GM19463 (cell line): ENCODE results near the gene BFSP1.

Experiments used
- ATAC-seq: cut with Tn5 transposase; IDR thresholded peaks from one replicate; pipeline ENCODE4 v1.9.1; 2021; ENCODE audit warnings: mild to moderate bottlenecking, moderate library complexity; ENCODE audit not compliant: unreplicated experiment

The BFSP1 gene

GRCh38 chr20:17558154-17558940, 27.2 kb upstream of the BFSP1 start:
- ATAC-seq: no peak

GRCh38 chr20:17557675-17558006, 26.5 kb upstream of the BFSP1 start:
- ATAC-seq: no peak

GRCh38 chr20:17556837-17557674, 25.9 kb upstream of the BFSP1 start:
- ATAC-seq: no peak

GRCh38 chr20:17555106-17555505, 23.9 kb upstream of the BFSP1 start:
- no peak for ATAC-seq

GRCh38 chr20:17549131-17549530, 18.0 kb upstream of the BFSP1 start:
- no peak for ATAC-seq

- ATAC-seq: no peak
Measured at GRCh38 chr20:17545127-17545526, 13.9 kb upstream of the BFSP1 start.

GRCh38 chr20:17543531-17544131, 12.5 kb upstream of the BFSP1 start:
- ATAC-seq: no peak

GRCh38 chr20:17542993-17543412, 11.8 kb upstream of the BFSP1 start:
- no peak for ATAC-seq

GRCh38 chr20:17542481-17542880, 11.3 kb upstream of the BFSP1 start:
- ATAC-seq: no peak

- ATAC-seq: no peak
Measured at GRCh38 chr20:17541996-17542395, 10.8 kb upstream of the BFSP1 start.

- no peak for ATAC-seq
Measured at GRCh38 chr20:17541596-17541995, 10.4 kb upstream of the BFSP1 start.

- ATAC-seq: peak; percentile 92
Measured at GRCh38 chr20:17538517-17539170, 7.5 kb upstream of the BFSP1 start.

GRCh38 chr20:17537959-17538358, 6.8 kb upstream of the BFSP1 start:
- no peak for ATAC-seq

GRCh38 chr20:17536944-17537444, 5.8 kb upstream of the BFSP1 start:
- peak; percentile 69 for ATAC-seq

GRCh38 chr20:17534077-17534476, 2.9 kb upstream of the BFSP1 start:
- no peak for ATAC-seq

- no peak for ATAC-seq
Measured at GRCh38 chr20:17533396-17533795, 2.2 kb upstream of the BFSP1 start.

GRCh38 chr20:17531665-17532025, 466 bp upstream of the BFSP1 start:
- ATAC-seq: no peak

- no peak for ATAC-seq
Measured at GRCh38 chr20:17530153-17530552, 1.0 kb downstream of the BFSP1 start.

- ATAC-seq: no peak
Measured at GRCh38 chr20:17529586-17529985, 1.6 kb downstream of the BFSP1 start.

GRCh38 chr20:17525650-17526049, 5.5 kb downstream of the BFSP1 start:
- ATAC-seq: peak; percentile 58

- no peak for ATAC-seq
Measured at GRCh38 chr20:17525132-17525531, 6.0 kb downstream of the BFSP1 start.
